Right atrium auricular region (tissue), 2 donors: Measurements from ENCODE around the gene HOXD3. TPM values are rescaled to one million over a fixed set of nuclear protein-coding genes. Genes with fewer than 3 reads are reported as not detected.

Source experiments
- DNase-seq: peaks from one replicate; pipeline ENCODE4 v3.0.0-alpha.2; 2019; ENCODE audit warnings: low spot score
- H3K27ac ChIP-seq, 2 donors: fragments of 200-600 bp; sonication (generic); 1 replicate in 1 of 2; 2 replicates in 1 of 2; pipeline ENCODE4 v1.5.1; 2016 to 2019
- H3K27me3 ChIP-seq, 2 donors: fragments of 200-600 bp; sonication (generic); one replicate each; pipeline versions ENCODE4 v1.5.1 to v1.6.0; 2017 to 2019
- H3K36me3 ChIP-seq: fragments of 200-600 bp; sonication (generic); one replicate; pipeline ENCODE4 v1.5.1; 2016
- H3K4me1 ChIP-seq, 2 donors: fragments of 200-600 bp; sonication (generic); one replicate each; pipeline versions ENCODE4 v1.5.1 to v1.6.0; 2017 to 2019
- H3K4me3 ChIP-seq, 2 donors: fragments of 200-600 bp; sonication (generic); 1 replicate in 1 of 2; 2 replicates in 1 of 2; pipeline ENCODE4 v1.5.1; 2017 to 2019; ENCODE audit warnings: mild to moderate bottlenecking in 1 of 2, moderate library complexity in 1 of 2
- H3K9me3 ChIP-seq, 2 donors: fragments of 200-600 bp; sonication (generic); one replicate each; pipeline ENCODE4 v1.5.1; 2019
- CTCF ChIP-seq, 2 donors: fragments of 200-600 bp; sonication (generic); IDR thresholded peaks; one replicate each; pipeline ENCODE4 v1.5.1; 2019; ENCODE audit warnings: antibody characterized with exemption in 2 of 2
- total RNA-seq, 2 donors: library from RNA; depleted of rRNA; stranded (reverse); fragments of >200 nt; gene quantifications; one replicate each; pipeline ENCODE4 v1.1.0, GENCODE V29; 2016

HOXD3 gene
- total RNA-seq, 2 donors from 2014 or later: not detected

- Histone ChIP-seq H3K9me3 (no peaks in the 10 kb centered on the region), H3K27me3 (peaks cover 45 to 68% of the 10 kb centered on the region in 2 donors), H3K36me3 (no peaks in the 10 kb centered on the region), H3K4me1 (peaks cover 0 to 24% of the 10 kb centered on the region in 2 donors), H3K4me3 (no peak overlapping the region), H3K27ac (no peak overlapping the region)
- TF ChIP-seq CTCF (IDR thresholded peaks at IDR 0.05): no peak
- DNase-seq: no peak
Observed at GRCh38 chr2:176135035-176135440, 22.1 kb upstream of the HOXD3 start.

- no peaks in the 10 kb centered on the region for H3K9me3 ChIP-seq
- peaks cover 0 to 27% of the 10 kb centered on the region in 2 donors for H3K4me1 ChIP-seq
- peak overlapping the region; percentile 40 to 56 for H3K4me3 ChIP-seq
- no peak for DNase-seq
- no peaks in the 10 kb centered on the region for H3K36me3 ChIP-seq
- H3K27me3 ChIP-seq: peaks cover 35 to 56% of the 10 kb centered on the region in 2 donors
- H3K27ac ChIP-seq: peak overlapping the region; percentile 54 to 69
- TF ChIP-seq CTCF (IDR thresholded peaks at IDR 0.05): no peak
Observed at GRCh38 chr2:176136374-176137251, 20.5 kb upstream of the HOXD3 start.

- H3K4me3 ChIP-seq: peak overlapping the region; percentile 40 to 56
- TF ChIP-seq CTCF (IDR thresholded peaks at IDR 0.05): no peak
- peaks cover 29 to 50% of the 10 kb centered on the region in 2 donors for H3K27me3 ChIP-seq
- no peaks in the 10 kb centered on the region for H3K9me3 ChIP-seq
- H3K27ac ChIP-seq: peak overlapping the region; percentile 54 to 69
- H3K4me1 ChIP-seq: peaks cover 0 to 27% of the 10 kb centered on the region in 2 donors
- no peak for DNase-seq
- H3K36me3 ChIP-seq: no peaks in the 10 kb centered on the region
Observed at GRCh38 chr2:176137252-176137580, 19.9 kb upstream of the HOXD3 start.

GRCh38 chr2:176137906-176138305 is 19.2 kb upstream of the HOXD3 start:
- H3K9me3 ChIP-seq: no peaks in the 10 kb centered on the region
- no peak for DNase-seq
- peaks cover 0 to 27% of the 10 kb centered on the region in 2 donors for H3K4me1 ChIP-seq
- H3K27me3 ChIP-seq: peaks cover 25 to 43% of the 10 kb centered on the region in 2 donors
- H3K4me3 ChIP-seq: no peak overlapping the region
- H3K27ac ChIP-seq: no peak overlapping the region
- TF ChIP-seq CTCF (IDR thresholded peaks at IDR 0.05): no peak
- no peaks in the 10 kb centered on the region for H3K36me3 ChIP-seq

GRCh38 chr2:176138526-176138922 is 18.6 kb upstream of the HOXD3 start:
- TF ChIP-seq CTCF (IDR thresholded peaks at IDR 0.05): no peak
- H3K27me3 ChIP-seq: peaks cover 21 to 40% of the 10 kb centered on the region in 2 donors

More at GRCh38 chr2:176138526-176138922, 18.6 kb upstream of the HOXD3 start:
- DNase-seq: no peak
- Histone ChIP-seq H3K9me3 (no peaks in the 10 kb centered on the region), H3K4me3 (no peak overlapping the region), H3K4me1 (peaks cover 0 to 27% of the 10 kb centered on the region in 2 donors), H3K27ac (no peak overlapping the region), H3K36me3 (no peaks in the 10 kb centered on the region)
